ENCODE data around the gene PRR36.

Gene PRR36

DNA sequence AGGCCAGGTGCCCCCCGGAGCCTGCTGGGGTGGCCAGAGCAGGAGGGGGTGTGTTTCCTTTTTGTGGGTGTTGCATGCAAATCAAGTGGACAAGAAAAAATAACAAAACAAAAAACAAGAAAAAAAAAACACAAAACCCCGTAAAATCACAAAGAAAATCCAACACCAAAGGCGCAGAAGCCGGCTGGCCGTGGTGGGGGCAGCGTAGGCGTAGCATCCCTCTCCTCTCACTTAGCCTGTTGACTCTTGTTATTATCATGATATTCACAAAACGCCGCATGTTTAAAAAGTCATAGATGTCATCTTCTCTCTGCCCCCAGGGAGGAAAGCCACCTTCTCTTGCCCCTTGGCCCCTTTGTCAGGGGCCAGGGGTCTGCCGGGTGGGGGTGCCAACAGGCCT, 39.5 kb upstream of the PRR36 start:
- TF ChIP-seq, protein P1, sequence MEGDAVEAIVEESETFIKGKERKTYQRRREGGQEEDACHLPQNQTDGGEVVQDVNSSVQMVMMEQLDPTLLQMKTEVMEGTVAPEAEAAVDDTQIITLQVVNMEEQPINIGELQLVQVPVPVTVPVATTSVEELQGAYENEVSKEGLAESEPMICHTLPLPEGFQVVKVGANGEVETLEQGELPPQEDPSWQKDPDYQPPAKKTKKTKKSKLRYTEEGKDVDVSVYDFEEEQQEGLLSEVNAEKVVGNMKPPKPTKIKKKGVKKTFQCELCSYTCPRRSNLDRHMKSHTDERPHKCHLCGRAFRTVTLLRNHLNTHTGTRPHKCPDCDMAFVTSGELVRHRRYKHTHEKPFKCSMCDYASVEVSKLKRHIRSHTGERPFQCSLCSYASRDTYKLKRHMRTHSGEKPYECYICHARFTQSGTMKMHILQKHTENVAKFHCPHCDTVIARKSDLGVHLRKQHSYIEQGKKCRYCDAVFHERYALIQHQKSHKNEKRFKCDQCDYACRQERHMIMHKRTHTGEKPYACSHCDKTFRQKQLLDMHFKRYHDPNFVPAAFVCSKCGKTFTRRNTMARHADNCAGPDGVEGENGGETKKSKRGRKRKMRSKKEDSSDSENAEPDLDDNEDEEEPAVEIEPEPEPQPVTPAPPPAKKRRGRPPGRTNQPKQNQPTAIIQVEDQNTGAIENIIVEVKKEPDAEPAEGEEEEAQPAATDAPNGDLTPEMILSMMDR (IDR thresholded peaks at IDR 0.05) = no peak
- H3K36me3 Mint-ChIP-seq (ENCODE audit: low read depth) = peaks cover 20% of the 10 kb centered on the region
- H3K27ac Mint-ChIP-seq = no peak overlapping the region
- no peak overlapping the region for H3K4me3 Mint-ChIP-seq
- H3K27me3 Mint-ChIP-seq (ENCODE audit: low read depth, poor library complexity) = peaks cover 52% of the 10 kb centered on the region
- H3K9me3 Mint-ChIP-seq = no peaks in the 10 kb centered on the region
- H3K4me1 Mint-ChIP-seq = peaks cover 18% of the 10 kb centered on the region
- no peak for DNase-seq

DNA sequence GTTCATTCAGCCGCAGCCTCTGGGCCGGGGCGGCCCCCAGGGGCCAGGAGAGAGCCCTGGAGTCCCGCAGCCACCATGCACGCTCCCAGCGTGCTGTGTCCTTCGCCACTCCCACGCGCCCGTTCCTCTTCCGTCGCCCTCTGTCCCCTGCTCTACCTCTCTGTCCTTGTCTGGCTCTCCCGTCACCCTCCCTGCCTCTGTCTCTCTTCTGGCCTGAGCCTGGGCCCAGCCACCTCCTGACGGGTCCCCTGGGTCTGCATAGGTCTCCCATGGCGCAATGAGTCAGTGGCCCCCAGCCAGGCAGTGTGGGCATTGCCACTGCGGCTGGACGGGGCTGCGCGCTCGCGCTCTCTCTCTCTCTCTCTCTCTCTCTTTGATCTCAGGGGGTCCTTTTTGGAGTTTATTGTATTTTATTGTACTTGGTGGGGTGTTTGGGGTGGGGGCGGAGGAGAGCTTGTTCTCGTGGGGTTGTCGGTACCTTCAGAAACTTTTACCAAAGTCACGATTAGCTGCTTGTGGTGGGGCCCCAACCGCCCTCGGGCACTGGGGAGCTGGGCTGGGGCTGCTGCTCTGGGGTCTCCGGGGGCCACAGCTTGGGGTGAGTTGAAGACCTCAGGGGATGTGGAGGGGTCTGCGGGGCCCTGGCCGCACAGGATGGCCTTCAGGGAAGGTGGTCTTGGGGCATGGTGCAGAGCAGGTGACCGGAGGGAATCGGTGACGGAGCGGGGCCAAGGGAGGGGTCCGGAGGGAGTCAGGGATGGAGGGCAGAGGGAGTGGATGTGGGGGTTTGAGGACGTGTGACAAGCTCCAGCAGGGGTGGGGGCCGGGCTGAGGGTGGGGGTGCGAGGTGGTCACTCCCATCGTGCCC, 38.7 kb upstream of the PRR36 start:
- DNase-seq = no peak
- H3K9me3 Mint-ChIP-seq = no peaks in the 10 kb centered on the region

DNA sequence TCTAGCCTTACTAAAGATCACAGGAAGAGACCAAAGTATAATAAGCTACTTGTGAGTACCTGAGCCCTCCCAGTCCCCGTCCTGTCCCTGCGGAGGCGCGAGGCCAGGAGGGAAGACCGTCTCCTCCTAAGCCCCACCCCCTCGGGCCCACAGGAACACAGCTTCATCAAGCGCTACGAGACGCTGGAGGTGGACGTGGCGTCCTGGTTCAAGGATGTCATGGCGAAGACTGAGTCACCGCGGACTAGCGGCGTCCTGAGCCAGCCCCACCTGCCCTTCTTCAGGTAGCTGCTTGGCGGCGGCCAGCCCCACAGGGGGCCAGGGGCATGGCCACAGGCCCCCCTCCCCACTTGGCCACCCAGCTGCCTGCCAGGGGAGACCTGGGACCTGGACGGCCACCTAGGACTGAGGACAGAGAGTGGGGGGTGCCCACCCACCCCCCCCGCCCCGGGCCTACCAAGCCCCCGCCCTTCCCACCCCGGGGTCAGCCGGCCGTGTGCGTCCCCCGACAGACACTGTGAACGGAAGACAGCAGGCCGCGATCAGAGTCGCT, 38.0 kb upstream of the PRR36 start:
- Mint-ChIP-seq H3K4me1 (peaks cover 13% of the 10 kb centered on the region), H3K27me3 (ENCODE audit: low read depth, poor library complexity) (peaks cover 37% of the 10 kb centered on the region), H3K27ac (no peak overlapping the region), H3K9me3 (no peaks in the 10 kb centered on the region), H3K36me3 (ENCODE audit: low read depth) (peaks cover 20% of the 10 kb centered on the region), H3K4me3 (no peak overlapping the region)
- DNase-seq = no peak
- TF ChIP-seq, protein P1 (IDR thresholded peaks at IDR 0.05) = no peak

More for the DNA sequence above, 38.7 kb upstream of the PRR36 start:
- peaks cover 44% of the 10 kb centered on the region for H3K27me3 Mint-ChIP-seq (ENCODE audit: low read depth, poor library complexity)
- TF ChIP-seq, protein P1 (IDR thresholded peaks at IDR 0.05) = no peak
- H3K27ac Mint-ChIP-seq = peak overlapping the region; percentile 61
- no peak overlapping the region for H3K4me3 Mint-ChIP-seq
- H3K4me1 Mint-ChIP-seq = peaks cover 15% of the 10 kb centered on the region
- H3K36me3 Mint-ChIP-seq (ENCODE audit: low read depth) = peaks cover 20% of the 10 kb centered on the region

DNA sequence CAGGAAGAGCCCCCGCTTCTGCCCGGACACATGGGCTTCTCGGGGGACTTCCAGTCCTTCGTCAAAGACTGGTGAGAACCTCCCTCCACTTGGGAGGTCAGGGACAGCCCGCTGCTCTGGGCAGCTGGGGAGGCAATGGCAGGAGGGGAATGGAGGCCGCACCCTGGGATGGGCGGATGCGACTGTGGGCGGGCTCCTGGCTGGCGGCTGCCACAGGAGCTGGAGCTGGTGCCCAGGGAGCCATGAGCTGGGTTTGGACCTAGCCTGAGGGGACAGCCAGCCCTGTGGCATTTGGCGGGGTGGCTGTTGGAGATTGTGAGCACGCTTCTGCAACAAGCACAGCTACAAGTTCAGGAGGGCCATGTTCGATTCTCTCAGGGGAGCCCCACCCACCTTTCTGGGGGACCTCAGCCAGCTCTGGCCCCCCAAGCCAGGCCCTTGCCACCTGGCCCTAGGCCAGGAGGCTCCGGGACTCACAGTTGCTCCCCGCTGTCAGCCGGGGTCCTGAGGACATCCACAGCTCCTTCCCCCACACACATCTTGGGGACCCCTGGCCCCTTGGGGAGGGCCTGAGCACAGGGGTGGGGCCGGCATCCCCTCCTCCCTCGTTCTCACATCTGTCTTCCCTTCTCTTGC, 37.4 kb upstream of the PRR36 start:
- no peak overlapping the region for H3K27ac Mint-ChIP-seq
- H3K4me3 Mint-ChIP-seq = no peak overlapping the region
- no peak for DNase-seq
- H3K4me1 Mint-ChIP-seq = peaks cover 9% of the 10 kb centered on the region
- H3K9me3 Mint-ChIP-seq = no peaks in the 10 kb centered on the region
- peaks cover 31% of the 10 kb centered on the region for H3K27me3 Mint-ChIP-seq (ENCODE audit: low read depth, poor library complexity)
- TF ChIP-seq, protein P1 (IDR thresholded peaks at IDR 0.05) = no peak
- peaks cover 20% of the 10 kb centered on the region for H3K36me3 Mint-ChIP-seq (ENCODE audit: low read depth)

DNA sequence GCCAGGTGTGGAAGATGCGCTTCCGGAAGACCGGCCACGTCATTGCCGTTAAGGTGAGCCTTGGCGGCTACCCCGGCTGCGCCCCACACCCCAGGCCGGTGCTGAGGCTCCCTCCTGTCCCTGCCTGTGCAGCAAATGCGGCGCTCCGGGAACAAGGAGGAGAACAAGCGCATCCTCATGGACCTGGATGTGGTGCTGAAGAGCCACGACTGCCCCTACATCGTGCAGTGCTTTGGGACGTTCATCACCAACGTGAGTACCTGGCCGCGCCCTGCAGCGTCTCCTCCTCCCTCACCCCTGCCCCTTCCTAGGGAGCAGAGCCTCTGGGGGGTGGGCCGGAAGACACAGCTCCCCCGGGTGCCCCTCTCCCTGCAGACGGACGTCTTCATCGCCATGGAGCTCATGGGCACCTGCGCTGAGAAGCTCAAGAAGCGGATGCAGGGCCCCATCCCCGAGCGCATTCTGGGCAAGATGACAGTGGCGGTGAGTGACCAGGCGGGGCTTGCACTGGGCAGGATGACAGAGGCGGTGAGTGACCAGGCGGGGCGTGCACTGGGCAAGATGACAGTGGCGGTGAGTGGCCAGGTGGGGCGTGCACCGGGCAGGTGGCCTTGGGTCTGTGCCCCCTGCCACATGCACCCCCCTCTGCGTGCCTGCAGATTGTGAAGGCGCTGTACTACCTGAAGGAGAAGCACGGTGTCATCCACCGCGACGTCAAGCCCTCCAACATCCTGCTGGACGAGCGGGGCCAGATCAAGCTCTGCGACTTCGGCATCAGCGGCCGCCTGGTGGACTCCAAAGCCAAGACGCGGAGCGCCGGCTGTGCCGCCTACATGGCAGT, 36.4 kb upstream of the PRR36 start:
- TF ChIP-seq, protein P1 (IDR thresholded peaks at IDR 0.05) = no peak
- Mint-ChIP-seq H3K36me3 (ENCODE audit: low read depth) (peaks cover 20% of the 10 kb centered on the region), H3K27me3 (ENCODE audit: low read depth, poor library complexity) (peaks cover 23% of the 10 kb centered on the region), H3K27ac (no peak overlapping the region), H3K4me3 (no peak overlapping the region), H3K4me1 (peaks cover 14% of the 10 kb centered on the region), H3K9me3 (no peaks in the 10 kb centered on the region)
- DNase-seq = no peak

All from nephron progenitor cell (in vitro differentiated cells).